ENCODE results near the gene ETV3. TPM values are rescaled to one million over a fixed set of nuclear protein-coding genes. Genes with fewer than 3 reads are reported as not detected.

Gene ETV3
- total and polyA plus RNA-seq, 10 of the 15 experiments (the other 5 are each of a cell fraction or from before 2014, with no cell fraction given) = 1.7 to 13.8 (median 7.2) TPM

DNA sequence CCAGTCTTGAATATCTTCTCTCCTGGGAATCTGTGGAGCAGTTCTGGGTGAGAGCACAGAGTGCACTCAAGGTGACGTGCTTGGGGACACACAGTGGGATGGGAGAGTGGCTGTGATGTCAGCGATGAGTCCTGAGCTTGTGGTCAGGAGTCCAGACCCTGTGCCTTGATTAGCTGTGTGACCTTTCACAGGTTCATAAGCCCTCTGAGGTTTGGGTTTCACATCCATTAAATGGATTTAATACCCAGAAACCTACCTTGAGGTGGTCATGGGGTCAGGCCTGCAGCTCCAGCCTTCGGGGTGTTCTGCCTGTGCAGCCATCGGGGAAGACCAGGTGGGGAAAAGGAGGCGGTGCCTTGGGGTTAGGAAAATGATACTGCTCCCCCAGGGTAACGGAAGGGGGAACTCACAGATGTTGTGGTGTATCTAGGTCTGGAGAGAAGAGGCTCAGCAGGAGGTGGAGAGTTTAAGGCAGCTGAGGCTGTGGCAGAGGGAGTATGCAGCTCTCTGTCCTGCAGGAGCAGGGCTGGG is 38.5 kb upstream of the ETV3 start:
- Histone ChIP-seq H3K27ac (ENCODE audit: control insufficient read depth, insufficient read depth) (peak overlapping the region; percentile 51), H3K36me3 (ENCODE audit: control insufficient read depth in 2 of 2, insufficient read depth in 2 of 2, low read length in 1 of 2) (no peaks in the 10 kb centered on the region), H3K9ac (ENCODE audit: control insufficient read depth, insufficient read depth, low read length) (no peak overlapping the region; the same call in 1 of the 2 replicates), H3K4me3 (no peak overlapping the region), H3K79me2 (ENCODE audit: control insufficient read depth, insufficient read depth, low read length) (no peaks in the 10 kb centered on the region), H2AFZ (ENCODE audit: control insufficient read depth, low read depth, low read length) (no peak overlapping the region), H3K4me1 (ENCODE audit: control insufficient read depth, insufficient read depth, low read length) (peaks cover 62% of the 10 kb centered on the region), H3K27me3 (replicated peaks in 1 of 2; ENCODE audit: control insufficient read depth in 2 of 2, insufficient read depth in 2 of 2, low read length in 1 of 2) (no peaks in the 10 kb centered on the region), H3K4me2 (ENCODE audit: control insufficient read depth, insufficient read depth) (peak overlapping the region; percentile 82), H3K9me3 (replicated peaks; ENCODE audit: control insufficient read depth, insufficient read depth, low read length) (no peaks in the 10 kb centered on the region), H4K20me1 (ENCODE audit: control insufficient read depth, insufficient read depth) (no peaks in the 10 kb centered on the region)
- FAIRE-seq (no peak), ATAC-seq (peak; percentile 67), DNase-seq (ENCODE audit: low read depth, low spot score) (peak; percentile 71)
- ChIA-PET CTCF (interaction anchor here (0.6 to 18.5 kb wide), 12 partner anchors 12 to 399 kb away, joined by 3 to 349 read pairs (median 6); no protein-coding TSS in a partner anchor), SMC1A (ENCODE audit: uncharacterized antibody, unreplicated experiment) (interaction anchor here (0.5 to 3.4 kb wide), 12 partner anchors 9 to 313 kb away, joined by 3 to 20 read pairs (median 4); no protein-coding TSS in a partner anchor), POLR2A (interaction anchor here (0.6 to 1.6 kb wide), 2 partner anchors 10 to 426 kb away, joined by 3 to 5 read pairs; no protein-coding TSS in a partner anchor), RAD21 (ENCODE audit: unreplicated experiment) (interaction anchor here (1.2 to 4.3 kb wide), 11 partner anchors 9 to 329 kb away, joined by 3 to 23 read pairs (median 5); no protein-coding TSS in a partner anchor)
- 28% methylated on average over 6 of the region's 6 CpGs for WGBS (ENCODE audit: insufficient coverage, insufficient replicate concordance, low lambda C conversion rate, missing lambda C conversion rate)
- intact Hi-C loops (cut with micrococcal nuclease; ENCODE audit: unreplicated experiment) (loop anchor here (10.0 kb wide), 1 partner anchor 388 kb away; no protein-coding TSS in a partner anchor), in situ Hi-C loops (cut with MboI) (no loop called here)
- no TSS peak for BruUV-seq (replicated peaks)
- TF ChIP-seq EZH2 (IDR thresholded peaks at IDR 0.05; ENCODE audit: borderline replicate concordance, control insufficient read depth, low read depth, low read length) (no peak), KDM1A (IDR thresholded peaks at IDR 0.05; ENCODE audit: borderline replicate concordance) (no peak), JUNB (IDR thresholded peaks at IDR 0.05) (no peak), TAF1 (IDR thresholded peaks at IDR 0.05; ENCODE audit: borderline replicate concordance, low read depth, low read length) (no peak), TCF12 (IDR thresholded peaks at IDR 0.05; ENCODE audit: low read depth, low read length) (peak; percentile 57; the same call in 1 of the 2 replicates), FOXK2 (IDR thresholded peaks at IDR 0.05) (no peak), KLF5 (IDR thresholded peaks at IDR 0.05; ENCODE audit: partially characterized antibody) (no peak), GABPA (IDR thresholded peaks at IDR 0.05; ENCODE audit: low read depth) (no peak), SMC3 (IDR thresholded peaks at IDR 0.05; ENCODE audit: borderline replicate concordance, low read length) (no peak), IRF4 (IDR thresholded peaks at IDR 0.05; ENCODE audit: low read depth, low read length) (no peak), BHLHE40 (IDR thresholded peaks at IDR 0.05; ENCODE audit: borderline replicate concordance in 1 of 2, low read depth in 2 of 2, low read length in 1 of 2) (peak in 1 of 2 experiments; percentile 55; a peak in 1 of 4 replicates), MEF2A (IDR thresholded peaks at IDR 0.05; ENCODE audit: insufficient read depth, low read depth, low read length) (no peak), ATF7 (IDR thresholded peaks at IDR 0.05; ENCODE audit: low read depth) (peak; percentile 64; the same call in 1 of the 2 replicates), SUZ12 (IDR thresholded peaks at IDR 0.05; ENCODE audit: unreplicated experiment) (no peak)
- TF ChIP-seq, protein P1, sequence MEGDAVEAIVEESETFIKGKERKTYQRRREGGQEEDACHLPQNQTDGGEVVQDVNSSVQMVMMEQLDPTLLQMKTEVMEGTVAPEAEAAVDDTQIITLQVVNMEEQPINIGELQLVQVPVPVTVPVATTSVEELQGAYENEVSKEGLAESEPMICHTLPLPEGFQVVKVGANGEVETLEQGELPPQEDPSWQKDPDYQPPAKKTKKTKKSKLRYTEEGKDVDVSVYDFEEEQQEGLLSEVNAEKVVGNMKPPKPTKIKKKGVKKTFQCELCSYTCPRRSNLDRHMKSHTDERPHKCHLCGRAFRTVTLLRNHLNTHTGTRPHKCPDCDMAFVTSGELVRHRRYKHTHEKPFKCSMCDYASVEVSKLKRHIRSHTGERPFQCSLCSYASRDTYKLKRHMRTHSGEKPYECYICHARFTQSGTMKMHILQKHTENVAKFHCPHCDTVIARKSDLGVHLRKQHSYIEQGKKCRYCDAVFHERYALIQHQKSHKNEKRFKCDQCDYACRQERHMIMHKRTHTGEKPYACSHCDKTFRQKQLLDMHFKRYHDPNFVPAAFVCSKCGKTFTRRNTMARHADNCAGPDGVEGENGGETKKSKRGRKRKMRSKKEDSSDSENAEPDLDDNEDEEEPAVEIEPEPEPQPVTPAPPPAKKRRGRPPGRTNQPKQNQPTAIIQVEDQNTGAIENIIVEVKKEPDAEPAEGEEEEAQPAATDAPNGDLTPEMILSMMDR (IDR thresholded peaks at IDR 0.05 in 2 of 3, conservative IDR thresholded peaks at IDR 0.05 in 1 of 3; ENCODE audit: control insufficient read depth in 2 of 3, extremely low read depth in 1 of 3, insufficient read depth in 1 of 3, low read depth in 3 of 3, low read length in 3 of 3) = no peak
- TF ChIP-seq, protein P2, sequence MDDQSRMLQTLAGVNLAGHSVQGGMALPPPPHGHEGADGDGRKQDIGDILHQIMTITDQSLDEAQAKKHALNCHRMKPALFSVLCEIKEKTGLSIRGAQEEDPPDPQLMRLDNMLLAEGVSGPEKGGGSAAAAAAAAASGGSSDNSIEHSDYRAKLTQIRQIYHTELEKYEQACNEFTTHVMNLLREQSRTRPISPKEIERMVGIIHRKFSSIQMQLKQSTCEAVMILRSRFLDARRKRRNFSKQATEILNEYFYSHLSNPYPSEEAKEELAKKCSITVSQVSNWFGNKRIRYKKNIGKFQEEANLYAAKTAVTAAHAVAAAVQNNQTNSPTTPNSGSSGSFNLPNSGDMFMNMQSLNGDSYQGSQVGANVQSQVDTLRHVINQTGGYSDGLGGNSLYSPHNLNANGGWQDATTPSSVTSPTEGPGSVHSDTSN (IDR thresholded peaks at IDR 0.05; ENCODE audit: insufficient replicate concordance, low read depth, low read length) = no peak
- TF ChIP-seq, protein P3, sequence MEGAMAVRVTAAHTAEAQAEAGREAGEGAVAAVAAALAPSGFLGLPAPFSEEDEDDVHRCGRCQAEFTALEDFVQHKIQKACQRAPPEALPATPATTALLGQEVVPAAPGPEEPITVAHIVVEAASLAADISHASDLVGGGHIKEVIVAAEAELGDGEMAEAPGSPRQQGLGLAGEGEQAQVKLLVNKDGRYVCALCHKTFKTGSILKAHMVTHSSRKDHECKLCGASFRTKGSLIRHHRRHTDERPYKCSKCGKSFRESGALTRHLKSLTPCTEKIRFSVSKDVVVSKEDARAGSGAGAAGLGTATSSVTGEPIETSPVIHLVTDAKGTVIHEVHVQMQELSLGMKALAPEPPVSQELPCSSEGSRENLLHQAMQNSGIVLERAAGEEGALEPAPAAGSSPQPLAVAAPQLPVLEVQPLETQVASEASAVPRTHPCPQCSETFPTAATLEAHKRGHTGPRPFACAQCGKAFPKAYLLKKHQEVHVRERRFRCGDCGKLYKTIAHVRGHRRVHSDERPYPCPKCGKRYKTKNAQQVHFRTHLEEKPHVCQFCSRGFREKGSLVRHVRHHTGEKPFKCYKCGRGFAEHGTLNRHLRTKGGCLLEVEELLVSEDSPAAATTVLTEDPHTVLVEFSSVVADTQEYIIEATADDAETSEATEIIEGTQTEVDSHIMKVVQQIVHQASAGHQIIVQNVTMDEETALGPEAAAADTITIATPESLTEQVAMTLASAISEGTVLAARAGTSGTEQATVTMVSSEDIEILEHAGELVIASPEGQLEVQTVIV (IDR thresholded peaks at IDR 0.05; ENCODE audit: borderline replicate concordance, partially characterized antibody) = no peak

Data from GM12878 (cell line).